A673 (cell line): ENCODE results near the gene TBC1D16. TPM values are rescaled to one million over a fixed set of nuclear protein-coding genes. Genes with fewer than 3 reads are reported as not detected.
A peak's percentile ranks its signal among the peaks of the same experiment; 100 is the strongest.

Experiments
- BruUV-seq: library from RNA; stranded (reverse); fragments of 400-500 nt; replicated peaks from 2 replicates; lab custom pipeline; 2021; lab: Mats Ljungman, UMichigan
- CTCF ChIA-PET: fragments of 300-600 bp; sonication (Branson Sonifier 250); formaldehyde crosslinking; loops from one replicate; lab custom pipeline; 2022; ENCODE audit warnings: antibody characterized with exemption; lab: Charles Lee
- POLR2A ChIA-PET: fragments of 300-600 bp; sonication (Branson Sonifier 250); formaldehyde crosslinking; loops from one replicate; lab custom pipeline; 2022; ENCODE audit warnings: antibody characterized with exemption; ENCODE audit not compliant: low non-redundant PET; lab: Charles Lee
- DNase-seq: peaks from one replicate; pipeline ENCODE4 v3.0.0-alpha.2; 2015; ENCODE audit warnings: low spot score
- H3K27ac ChIP-seq: fragments of 200-600 bp; sonication (generic); 2 replicates; pipeline ENCODE4 v1.5.1; 2016; ENCODE audit warnings: mixed run types, low read depth, mild to moderate bottlenecking, mixed read lengths, antibody characterized with exemption, low read length; ENCODE audit not compliant: poor library complexity, severe bottlenecking
- H3K27me3 ChIP-seq: fragments of 200-600 bp; sonication (generic); replicated peaks from 2 replicates; pipeline ENCODE4 v1.6.1; 2017; ENCODE audit warnings: mixed run types, low read depth, mild to moderate bottlenecking, mixed read lengths, antibody characterized with exemption, low read length; ENCODE audit not compliant: insufficient read depth, poor library complexity
- H3K36me3 ChIP-seq: fragments of 200-600 bp; sonication (generic); 2 replicates; pipeline ENCODE4 v1.6.1; 2016; ENCODE audit warnings: mixed run types, mild to moderate bottlenecking, mixed read lengths, antibody characterized with exemption, low read length; ENCODE audit not compliant: insufficient read depth, poor library complexity, severe bottlenecking
- H3K4me1 ChIP-seq: fragments of 200-600 bp; sonication (generic); 2 replicates; pipeline ENCODE4 v1.6.1; 2017; ENCODE audit warnings: mixed run types, mild to moderate bottlenecking, mixed read lengths, antibody characterized with exemption, low read length; ENCODE audit not compliant: insufficient read depth, poor library complexity, severe bottlenecking
- H3K4me3 ChIP-seq: fragments of 200-600 bp; sonication (generic); 2 replicates; pipeline ENCODE4 v1.5.1; 2016; ENCODE audit warnings: low read depth, mixed run types, mild to moderate bottlenecking, mixed read lengths, low read length; ENCODE audit not compliant: poor library complexity, severe bottlenecking
- H3K9me3 ChIP-seq: fragments of 200-600 bp; sonication (generic); 2 replicates; pipeline ENCODE4 v1.6.1; 2016; ENCODE audit warnings: mixed run types, low read depth, mild to moderate bottlenecking, mixed read lengths, antibody characterized with exemption, low read length; ENCODE audit not compliant: poor library complexity, severe bottlenecking
- EZH2 ChIP-seq: fragments of 200-600 bp; sonication (generic); IDR thresholded peaks from 2 replicates; pipeline ENCODE4 v1.6.1; 2017; ENCODE audit warnings: borderline replicate concordance, low read depth, mild to moderate bottlenecking, mixed read lengths, antibody characterized with exemption, low read length; ENCODE audit not compliant: poor library complexity, severe bottlenecking
- intact Hi-C: fragments of 100-400 bp; cut with micrococcal nuclease; formaldehyde crosslinking; loops from one replicate; pipeline ENCODE4 v1.10.0; 2022; ENCODE audit not compliant: unreplicated experiment
- total RNA-seq: library from RNA; stranded (reverse); gene quantifications from 2 replicates; pipeline ENCODE4 v1.2.3, GENCODE V29; 2021
- TF ChIP-seq, protein P1 (sequence below): fragments of 300-800, 200-600 bp; sonication (generic); conservative IDR thresholded peaks from 2 replicates; pipeline ENCODE4 v1.5.1; 2017; ENCODE audit warnings: low read depth, mild to moderate bottlenecking, antibody characterized with exemption, low read length, moderate library complexity, mixed read lengths

Gene TBC1D16
- total RNA-seq, 1 experiment from 2014 or later: 49.1 TPM

DNA sequence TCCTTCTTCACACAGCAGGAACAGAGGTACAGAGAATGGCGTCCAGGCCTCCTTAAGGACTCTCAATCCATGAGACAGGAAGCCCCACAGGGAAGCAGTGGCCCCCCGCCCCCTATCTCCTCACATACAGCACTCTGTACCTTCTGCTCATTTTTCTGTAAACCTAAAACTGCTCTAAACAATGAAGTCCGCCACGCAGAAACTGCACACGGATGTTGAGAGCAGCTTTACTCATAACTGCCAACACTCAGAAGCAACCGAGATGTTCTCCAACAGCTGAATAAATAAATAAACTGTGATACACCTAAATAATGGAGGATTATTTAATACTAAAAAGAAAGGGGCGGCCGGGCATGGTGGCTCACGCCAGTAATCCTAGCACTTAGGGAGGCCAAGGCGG lies 9.9 kb downstream of the TBC1D16 start:
- CTCF ChIA-PET: no interaction called here
- TF ChIP-seq, protein P1, sequence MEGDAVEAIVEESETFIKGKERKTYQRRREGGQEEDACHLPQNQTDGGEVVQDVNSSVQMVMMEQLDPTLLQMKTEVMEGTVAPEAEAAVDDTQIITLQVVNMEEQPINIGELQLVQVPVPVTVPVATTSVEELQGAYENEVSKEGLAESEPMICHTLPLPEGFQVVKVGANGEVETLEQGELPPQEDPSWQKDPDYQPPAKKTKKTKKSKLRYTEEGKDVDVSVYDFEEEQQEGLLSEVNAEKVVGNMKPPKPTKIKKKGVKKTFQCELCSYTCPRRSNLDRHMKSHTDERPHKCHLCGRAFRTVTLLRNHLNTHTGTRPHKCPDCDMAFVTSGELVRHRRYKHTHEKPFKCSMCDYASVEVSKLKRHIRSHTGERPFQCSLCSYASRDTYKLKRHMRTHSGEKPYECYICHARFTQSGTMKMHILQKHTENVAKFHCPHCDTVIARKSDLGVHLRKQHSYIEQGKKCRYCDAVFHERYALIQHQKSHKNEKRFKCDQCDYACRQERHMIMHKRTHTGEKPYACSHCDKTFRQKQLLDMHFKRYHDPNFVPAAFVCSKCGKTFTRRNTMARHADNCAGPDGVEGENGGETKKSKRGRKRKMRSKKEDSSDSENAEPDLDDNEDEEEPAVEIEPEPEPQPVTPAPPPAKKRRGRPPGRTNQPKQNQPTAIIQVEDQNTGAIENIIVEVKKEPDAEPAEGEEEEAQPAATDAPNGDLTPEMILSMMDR: no peak
- no peak for TF ChIP-seq EZH2

DNA sequence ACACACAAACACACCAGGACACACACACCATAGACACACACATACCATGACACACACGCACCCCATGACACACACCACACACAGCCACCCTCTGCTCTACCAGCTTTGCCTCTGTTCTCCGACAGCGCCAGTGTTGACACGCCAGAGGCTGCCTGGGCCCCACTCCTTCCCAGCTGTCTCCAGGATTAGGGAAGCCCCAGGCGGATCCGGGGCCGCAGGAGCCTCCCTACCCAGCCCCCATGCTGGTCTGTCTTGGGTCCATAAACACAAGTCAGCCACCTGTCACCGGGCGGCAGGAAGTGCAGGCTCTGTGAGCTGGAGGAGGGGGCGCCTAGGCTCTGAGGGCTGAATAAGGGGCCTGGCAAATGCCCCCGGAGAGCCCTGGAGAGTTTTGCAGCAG lies 10.5 kb downstream of the TBC1D16 start:
- Histone ChIP-seq H3K9me3 (no peaks in the 10 kb centered on the region), H3K27me3 (no peaks in the 10 kb centered on the region), H3K36me3 (no peaks in the 10 kb centered on the region), H3K27ac (peak overlapping the region; percentile 44), H3K4me3 (no peak overlapping the region), H3K4me1 (peaks cover 9% of the 10 kb centered on the region)
- intact Hi-C loops: no loop called here
- TF ChIP-seq, protein P1: no peak
- no peak for TF ChIP-seq EZH2
- CTCF ChIA-PET: no interaction called here
- POLR2A ChIA-PET: no interaction called here
- BruUV-seq: no TSS peak
- DNase-seq: peak; percentile 28

More for the DNA sequence above, 9.9 kb downstream of the TBC1D16 start:
- no TSS peak for BruUV-seq
- no peaks in the 10 kb centered on the region for H3K9me3 ChIP-seq
- no peak overlapping the region for H3K4me3 ChIP-seq
- DNase-seq: no peak
- H3K4me1 ChIP-seq: peaks cover 9% of the 10 kb centered on the region
- H3K27me3 ChIP-seq: no peaks in the 10 kb centered on the region
- H3K27ac ChIP-seq: no peak overlapping the region
- no peaks in the 10 kb centered on the region for H3K36me3 ChIP-seq
- intact Hi-C loops: no loop called here
- POLR2A ChIA-PET: no interaction called here

DNA sequence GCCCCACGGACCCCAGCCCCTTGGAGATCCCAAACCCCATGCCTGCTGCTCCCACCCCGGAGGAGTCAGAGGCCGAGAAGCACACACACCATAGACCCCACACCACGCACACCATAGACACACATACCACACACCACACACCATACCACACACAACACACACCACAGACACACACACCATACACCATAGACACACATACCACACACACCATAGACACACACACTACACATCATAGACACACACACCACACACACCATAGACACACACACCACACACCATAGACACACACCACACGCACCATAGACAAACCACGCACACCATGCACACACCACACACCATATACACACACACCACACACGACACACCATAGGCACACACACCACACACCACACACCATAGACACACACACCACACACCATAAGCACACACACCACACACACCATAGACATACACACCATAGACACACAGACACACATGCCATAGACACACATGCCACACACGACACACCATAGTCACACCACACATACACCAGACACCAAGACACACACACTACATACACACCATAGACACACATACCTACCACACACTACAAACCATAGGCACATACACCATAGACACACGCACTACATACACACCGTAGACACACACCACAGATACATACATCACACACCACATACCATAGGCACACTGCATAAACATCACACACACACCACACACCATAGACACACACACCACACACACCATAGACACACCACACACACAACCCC lies 11.3 kb downstream of the TBC1D16 start:
- intact Hi-C loops: no loop called here
- Histone ChIP-seq H3K4me3 (no peak overlapping the region), H3K9me3 (no peaks in the 10 kb centered on the region), H3K27ac (no peak overlapping the region), H3K36me3 (no peaks in the 10 kb centered on the region), H3K27me3 (no peaks in the 10 kb centered on the region), H3K4me1 (peaks cover 9% of the 10 kb centered on the region)
- TF ChIP-seq EZH2: no peak
- TF ChIP-seq, protein P1: no peak
- CTCF ChIA-PET: interaction anchor here (0.9 kb wide), 1 partner anchor 16 kb away, joined by 3 read pairs; no protein-coding TSS in a partner anchor
- DNase-seq: no peak
- POLR2A ChIA-PET: interaction anchor here (0.7 kb wide), 1 partner anchor 364 kb away, joined by 5 read pairs; no protein-coding TSS in a partner anchor
- no TSS peak for BruUV-seq
